H1 (cell line): ENCODE results near the gene TMPRSS12. TPM values are rescaled to one million over a fixed set of nuclear protein-coding genes. Genes with fewer than 3 reads are reported as not detected.

Experiments used
- CTCF ChIA-PET: fragments of 300-600 bp; sonication (Branson Sonifier 250); formaldehyde crosslinking; loops from one replicate; lab custom pipeline; 2021; ENCODE audit not compliant: partially characterized antibody; lab: Charles Lee
- POLR2A ChIA-PET: fragments of 300-600 bp; sonication (Branson Sonifier 250); formaldehyde crosslinking; loops from one replicate; lab custom pipeline; 2021; ENCODE audit warnings: inconsistent platforms; ENCODE audit not compliant: partially characterized antibody; lab: Charles Lee
- DNase-seq, 2 experiments: peaks; one replicate each; pipeline versions ENCODE4 v3.0.0 to v3.0.0-alpha.2; 2010 to 2022; ENCODE audit warnings: low spot score in 2 of 2, low read depth in 1 of 2, mixed read lengths in 1 of 2
- FAIRE-seq: peaks from 2 replicates; lab custom pipeline; 2011; peaks lifted over from hg19 to GRCh38; lab: Jason Lieb, UNC
- H2AFZ ChIP-seq: 2 replicates; pipeline ENCODE4 v1.8.1; 2012; ENCODE audit warnings: low read length, inconsistent platforms
- H2AK5ac ChIP-seq: 2 replicates; pipeline ENCODE4 v1.6.1; 2013; ENCODE audit warnings: low read depth, low read length
- H2BK120ac ChIP-seq: replicated peaks from 2 replicates; pipeline ENCODE3; 2013; ENCODE audit warnings: low read depth, low read length, inconsistent platforms
- H2BK12ac ChIP-seq: 2 replicates; pipeline ENCODE4 v1.6.1; 2013; ENCODE audit warnings: low read depth, low read length
- H2BK15ac ChIP-seq: 2 replicates; pipeline ENCODE4 v1.6.1; 2013; ENCODE audit warnings: low read length
- H2BK20ac ChIP-seq: 2 replicates; pipeline ENCODE4 v1.6.1; 2013; ENCODE audit warnings: low read length
- H2BK5ac ChIP-seq: 2 replicates; pipeline ENCODE4 v1.6.1; 2013; ENCODE audit warnings: low read depth, low read length
- H3K14ac ChIP-seq: 2 replicates; pipeline ENCODE4 v1.6.1; 2013; ENCODE audit warnings: inconsistent platforms; ENCODE audit not compliant: insufficient read length
- H3K18ac ChIP-seq: 2 replicates; pipeline ENCODE4 v1.6.1; 2013; ENCODE audit warnings: low read length; ENCODE audit errors: extremely low read depth
- H3K23ac ChIP-seq: 2 replicates; pipeline ENCODE4 v1.6.1; 2013; ENCODE audit warnings: inconsistent platforms; ENCODE audit not compliant: insufficient read length
- H3K23me2 ChIP-seq: 2 replicates; pipeline ENCODE4 v1.6.1; 2013; ENCODE audit warnings: low read depth, low read length
- H3K27ac ChIP-seq: 2 replicates; pipeline ENCODE4 v1.6.1; 2011; ENCODE audit warnings: low read depth, low read length, inconsistent platforms
- H3K27me3 ChIP-seq, 4 experiments: replicated peaks in 1 of 4; 1 replicate in 1 of 4; 2 replicates in 3 of 4; pipeline versions ENCODE4 v1.6.1 to v1.8.1; 2011 to 2013; ENCODE audit warnings: low read length in 3 of 4, mild to moderate bottlenecking in 3 of 4, inconsistent platforms in 2 of 4, mixed read lengths in 2 of 4, moderate library complexity in 1 of 4; ENCODE audit not compliant: control insufficient read depth in 3 of 4, insufficient read depth in 3 of 4; ENCODE audit errors: extremely low read depth in 1 of 4
- H3K36me3 ChIP-seq, 4 experiments: 2 replicates each; pipeline versions ENCODE4 v1.6.1 to v1.8.1; 2011 to 2013; ENCODE audit warnings: mild to moderate bottlenecking in 4 of 4, low read length in 3 of 4, moderate library complexity in 2 of 4, control low read depth in 1 of 4, inconsistent platforms in 1 of 4; ENCODE audit not compliant: insufficient read depth in 4 of 4, control insufficient read depth in 2 of 4
- H3K4ac ChIP-seq: replicated peaks from 2 replicates; pipeline ENCODE3; 2013; ENCODE audit warnings: low read length, low read depth, mixed read lengths, inconsistent platforms; ENCODE audit not compliant: insufficient read length
- H3K4me1 ChIP-seq, 4 experiments: replicated peaks in 1 of 4; 1 replicate in 1 of 4; 2 replicates in 3 of 4; pipeline versions ENCODE4 v1.6.1 to v1.8.1; 2011 to 2013; ENCODE audit warnings: low read length in 3 of 4, inconsistent platforms in 2 of 4, mixed read lengths in 1 of 4; ENCODE audit not compliant: insufficient read depth in 4 of 4, control insufficient read depth in 3 of 4
- H3K4me2 ChIP-seq, 2 experiments: 2 replicates each; pipeline versions ENCODE4 v1.6.1 to v1.8.1; 2011 to 2013; ENCODE audit warnings: low read depth in 2 of 2, low read length in 2 of 2, control low read depth in 1 of 2, inconsistent platforms in 1 of 2, mild to moderate bottlenecking in 1 of 2; ENCODE audit not compliant: insufficient read depth in 1 of 2
- H3K4me3 ChIP-seq, 4 experiments: fragments of 200-600, 300-600 bp in 1 of 4; sonication (generic), shearing (Covaris generic), sonication (Bioruptor Twin) in 1 of 4; 2 replicates each; pipeline versions ENCODE4 v1.5.1 to v1.8.1; 2011 to 2016; ENCODE audit warnings: low read length in 4 of 4, low read depth in 3 of 4, control low read depth in 2 of 4, inconsistent platforms in 2 of 4, mild to moderate bottlenecking in 2 of 4, mixed read lengths in 1 of 4, moderate library complexity in 1 of 4; ENCODE audit not compliant: insufficient read depth in 2 of 4; ENCODE audit errors: extremely low read depth in 1 of 4
- H3K56ac ChIP-seq: replicated peaks from 2 replicates; pipeline ENCODE3; 2013; ENCODE audit warnings: low read depth, mild to moderate bottlenecking, mixed read lengths, low read length, inconsistent platforms; ENCODE audit not compliant: insufficient read length
- H3K79me1 ChIP-seq: 2 replicates; pipeline ENCODE4 v1.6.1; 2013; ENCODE audit warnings: low read depth, low read length, control low read depth
- H3K79me2 ChIP-seq, 2 experiments: 2 replicates each; pipeline versions ENCODE4 v1.6.1 to v1.8.1; 2012 to 2013; ENCODE audit warnings: low read length in 2 of 2, mild to moderate bottlenecking in 2 of 2, inconsistent platforms in 1 of 2; ENCODE audit not compliant: insufficient read depth in 2 of 2, control insufficient read depth in 1 of 2
- H3K9ac ChIP-seq, 4 experiments: replicated peaks in 1 of 4; 1 replicate in 1 of 4; 2 replicates in 3 of 4; pipeline versions ENCODE4 v1.6.1 to v1.8.1; 2011 to 2013; ENCODE audit warnings: low read depth in 3 of 4, low read length in 3 of 4, control low read depth in 2 of 4, mild to moderate bottlenecking in 2 of 4, moderate library complexity in 2 of 4, inconsistent platforms in 1 of 4; ENCODE audit errors: extremely low read depth in 1 of 4
- H3K9me3 ChIP-seq, 2 experiments: 2 replicates each; pipeline versions ENCODE4 v1.6.1 to v1.8.1; 2012 to 2013; ENCODE audit warnings: mild to moderate bottlenecking in 2 of 2, moderate library complexity in 2 of 2, control low read depth in 1 of 2, inconsistent platforms in 1 of 2, low read depth in 1 of 2, low read length in 1 of 2, mixed read lengths in 1 of 2; ENCODE audit not compliant: insufficient read depth in 2 of 2
- H4K20me1 ChIP-seq, 2 experiments: replicated peaks in 1 of 2; 2 replicates each; pipeline versions ENCODE3 to v1.8.1; 2011 to 2013; ENCODE audit warnings: inconsistent platforms in 2 of 2, low read length in 2 of 2, mild to moderate bottlenecking in 1 of 2; ENCODE audit not compliant: insufficient read depth in 2 of 2, control insufficient read depth in 1 of 2
- H4K5ac ChIP-seq: 2 replicates; pipeline ENCODE4 v1.6.1; 2013; ENCODE audit warnings: low read length, low read depth, mixed read lengths, inconsistent platforms; ENCODE audit not compliant: insufficient read length
- H4K8ac ChIP-seq: 2 replicates; pipeline ENCODE4 v1.8.0; 2013; ENCODE audit warnings: mild to moderate bottlenecking, moderate library complexity, low read length, inconsistent platforms; ENCODE audit not compliant: insufficient read depth; ENCODE audit errors: extremely low read depth
- H4K91ac ChIP-seq: replicated peaks from 2 replicates; pipeline ENCODE3; 2013; ENCODE audit warnings: low read length, mixed read lengths, inconsistent platforms; ENCODE audit not compliant: insufficient read length
- EGR1 ChIP-seq: IDR thresholded peaks from 2 replicates; pipeline ENCODE4 v1.6.1; 2011; ENCODE audit warnings: low read depth, low read length, borderline replicate concordance
- EZH2 ChIP-seq: fragments of 200-600 bp; sonication (generic); IDR thresholded peaks from 2 replicates; pipeline ENCODE4 v1.7.1; 2012; ENCODE audit warnings: low read depth, mild to moderate bottlenecking, moderate library complexity, low read length, inconsistent platforms; ENCODE audit not compliant: severe bottlenecking
- GABPA ChIP-seq: IDR thresholded peaks from 2 replicates; pipeline ENCODE4 v1.6.1; 2011; ENCODE audit warnings: mild to moderate bottlenecking, low read length, moderate library complexity, borderline replicate concordance; ENCODE audit not compliant: insufficient read depth
- SAP30 ChIP-seq: fragments of 300-600 bp; sonication (generic); IDR thresholded peaks from 2 replicates; pipeline ENCODE4 v1.7.1; 2012; ENCODE audit warnings: low read length, moderate library complexity, mild to moderate bottlenecking, inconsistent platforms; ENCODE audit not compliant: insufficient read depth, insufficient replicate concordance
- SP1 ChIP-seq: IDR thresholded peaks from 2 replicates; pipeline ENCODE4 v1.6.1; 2011; ENCODE audit warnings: low read depth, low read length
- USF2 ChIP-seq: IDR thresholded peaks from 2 replicates; pipeline ENCODE4 v1.6.1; 2011; ENCODE audit warnings: low read length, improper control_type of control experiment
- WGBS, 2 experiments: shearing (Covaris generic) in 1 of 2; methylation state at CpG; one replicate each; pipeline versions ENCODE4 v1.1.6 to v1.1.7; 2013 to 2015; ENCODE audit warnings: low lambda C conversion rate in 2 of 2, mixed read lengths in 2 of 2, inconsistent platforms in 1 of 2, low coverage in 1 of 2, missing lambda C conversion rate in 1 of 2; ENCODE audit not compliant: insufficient replicate concordance in 2 of 2, insufficient coverage in 1 of 2, insufficient read length in 1 of 2; ENCODE audit errors: extremely low coverage in 1 of 2, missing lambda C conversion rate in 1 of 2; 5-methylcytosine and 5-hydroxymethylcytosine counted together
- polyA plus RNA-seq, 7 experiments: library from polyadenylated mRNA; depleted of rRNA in 3 of 7; stranded (reverse) in 5 of 7; unstranded in 2 of 7; fragments of >200 nt in 5 of 7; fragments of 200-250 nt in 2 of 7; gene quantifications; 1 replicate in 5 of 7; 2 replicates in 1 of 7; 4 replicates in 1 of 7; pipeline versions ENCODE4 v1.2.1 to v1.2.3, GENCODE V29; 2011 to 2013; ENCODE audit warnings: missing spikeins in 2 of 7, mixed read lengths in 2 of 7
- total RNA-seq: library from RNA; stranded (reverse); fragmentation: NEBNext Ultra II Directional; extraction: Animal tissue kit (Norgen Biotek cat#: 25700); gene quantifications from 2 replicates; pipeline ENCODE4 v1.2.1, GENCODE V29; 2021

Gene TMPRSS12
- total and polyA plus RNA-seq, 2 of the 8 experiments (the other 6 are each of a cell fraction or from before 2014, with no cell fraction given) = not detected

GRCh38 chr12:50799908-50800307 lies 42.8 kb upstream of the TMPRSS12 start:
- Histone ChIP-seq H3K4me1 (no peaks in the 10 kb centered on the region), H4K20me1 (no peaks in the 10 kb centered on the region), H4K8ac (no peak overlapping the region), H3K4me3 (no peak overlapping the region), H3K4ac (no peak overlapping the region), H2AFZ (no peak overlapping the region), H4K5ac (no peak overlapping the region), H2BK120ac (no peak overlapping the region), H4K91ac (no peak overlapping the region), H3K79me2 (no peaks in the 10 kb centered on the region), H3K14ac (no peak overlapping the region), H3K27me3 (no peaks in the 10 kb centered on the region), H3K9me3 (peaks cover 4 to 12% of the 10 kb centered on the region in 2 experiments; a peak in 3 of 4 replicates), H2AK5ac (no peak overlapping the region), H3K9ac (no peak overlapping the region), H3K23me2 (no peaks in the 10 kb centered on the region), H2BK20ac (no peak overlapping the region), H3K23ac (no peak overlapping the region), H3K56ac (no peak overlapping the region), H3K79me1 (no peaks in the 10 kb centered on the region), H3K4me2 (no peak overlapping the region), H2BK12ac (no peak overlapping the region), H3K36me3 (peaks cover 2 to 38% (median 20%) of the 10 kb centered on the region in 4 experiments; a peak in 7 of 8 replicates), H3K18ac (no peak overlapping the region), H3K27ac (no peak overlapping the region), H2BK15ac (no peak overlapping the region), H2BK5ac (no peak overlapping the region)
- DNase-seq (no peak), FAIRE-seq (no peak)
- TF ChIP-seq USF2 (no peak), EZH2 (no peak), SP1 (no peak), SAP30 (no peak), GABPA (no peak), EGR1 (no peak)
- ChIA-PET CTCF (no interaction called here), POLR2A (no interaction called here)
- WGBS, 2 experiments = 97% methylated on average over 2 of the region's 2 CpGs; no CpG with 5 or more reads in 1 of the 2 experiments
